MCF 10A (cell line): ENCODE data around the gene PGM2. TPM values are rescaled to one million over a fixed set of nuclear protein-coding genes. Genes with fewer than 3 reads are reported as not detected.
A peak's percentile ranks its signal among the peaks of the same experiment; 100 is the strongest.

Experiments
- BruUV-seq: library from RNA; stranded (reverse); fragments of 400-500 nt; replicated peaks from 2 replicates; lab custom pipeline; 2021; lab: Mats Ljungman, UMichigan
- CTCF ChIA-PET: fragments of 300-600 bp; sonication (Branson Sonifier 250); formaldehyde crosslinking; extraction: SDS; loops from one replicate; lab custom pipeline; 2021; ENCODE audit warnings: antibody characterized with exemption, inconsistent platforms; lab: Yijun Ruan, JAX
- POLR2A ChIA-PET: fragments of 300-600, 350-650 bp; sonication (Branson Sonifier 250); formaldehyde crosslinking; extraction: SDS; loops from one replicate; lab custom pipeline; 2020; ENCODE audit warnings: antibody characterized with exemption, inconsistent platforms; lab: Yijun Ruan, JAX
- DNase-seq: peaks from one replicate; pipeline ENCODE4 v3.0.0-alpha.2; 2018; ENCODE audit not compliant: unreplicated experiment
- H3K27ac Mint-ChIP-seq: one replicate; pipeline ENCODE4 v1.8.0; 2022; ENCODE audit warnings: mild to moderate bottlenecking, low read depth, mixed read lengths; ENCODE audit not compliant: unreplicated experiment
- H3K27me3 Mint-ChIP-seq: one replicate; pipeline ENCODE4 v1.8.0; 2022; ENCODE audit warnings: mixed read lengths; ENCODE audit not compliant: insufficient read depth, unreplicated experiment
- H3K36me3 Mint-ChIP-seq: one replicate; pipeline ENCODE4 v1.8.0; 2022; ENCODE audit warnings: mild to moderate bottlenecking, moderate library complexity, mixed read lengths; ENCODE audit not compliant: insufficient read depth, unreplicated experiment
- H3K4me1 Mint-ChIP-seq: one replicate; pipeline ENCODE4 v1.8.0; 2022; ENCODE audit warnings: mixed read lengths; ENCODE audit not compliant: insufficient read depth, unreplicated experiment
- H3K4me3 Mint-ChIP-seq: one replicate; pipeline ENCODE4 v1.8.0; 2022; ENCODE audit warnings: mild to moderate bottlenecking, moderate library complexity, mixed read lengths; ENCODE audit not compliant: unreplicated experiment
- H3K9me3 Mint-ChIP-seq: one replicate; pipeline ENCODE4 v1.8.0; 2022; ENCODE audit warnings: mixed read lengths; ENCODE audit not compliant: unreplicated experiment
- intact Hi-C: fragments of 100-400 bp; cut with micrococcal nuclease; formaldehyde crosslinking; loops from 2 replicates; pipeline ENCODE4 v1.14.1; 2022
- total RNA-seq: library from RNA; stranded (reverse); gene quantifications from 2 replicates; pipeline ENCODE4 v1.2.3, GENCODE V29; 2022
- TF ChIP-seq, protein P1 (sequence below): fragments of 200-600 bp; IDR thresholded peaks from one replicate; pipeline ENCODE4 v1.8.0; 2022; ENCODE audit warnings: antibody characterized with exemption, mild to moderate bottlenecking; ENCODE audit not compliant: unreplicated experiment

Gene PGM2
- total RNA-seq, 1 experiment from 2014 or later: 27.9 TPM

DNA sequence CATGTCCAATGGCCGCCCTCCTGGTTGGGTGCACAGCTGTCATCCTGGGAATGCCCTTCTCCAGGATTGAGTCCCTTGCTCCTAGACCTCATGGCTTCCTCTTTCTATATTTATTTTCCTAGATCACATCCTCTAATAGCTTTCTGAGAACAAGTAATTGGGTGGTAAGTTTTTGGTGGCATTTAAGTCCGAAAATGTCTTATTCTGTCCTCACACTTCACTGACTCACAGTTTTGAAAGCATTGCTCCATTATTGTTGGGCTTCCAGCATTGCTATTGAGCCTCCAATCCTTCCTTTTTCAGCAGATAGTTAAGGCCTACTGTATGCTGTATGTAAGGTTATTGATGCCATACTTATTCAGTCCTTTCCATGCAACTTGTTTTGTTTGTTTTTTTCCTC lies 25.9 kb downstream of the PGM2 start:
- TF ChIP-seq, protein P1, sequence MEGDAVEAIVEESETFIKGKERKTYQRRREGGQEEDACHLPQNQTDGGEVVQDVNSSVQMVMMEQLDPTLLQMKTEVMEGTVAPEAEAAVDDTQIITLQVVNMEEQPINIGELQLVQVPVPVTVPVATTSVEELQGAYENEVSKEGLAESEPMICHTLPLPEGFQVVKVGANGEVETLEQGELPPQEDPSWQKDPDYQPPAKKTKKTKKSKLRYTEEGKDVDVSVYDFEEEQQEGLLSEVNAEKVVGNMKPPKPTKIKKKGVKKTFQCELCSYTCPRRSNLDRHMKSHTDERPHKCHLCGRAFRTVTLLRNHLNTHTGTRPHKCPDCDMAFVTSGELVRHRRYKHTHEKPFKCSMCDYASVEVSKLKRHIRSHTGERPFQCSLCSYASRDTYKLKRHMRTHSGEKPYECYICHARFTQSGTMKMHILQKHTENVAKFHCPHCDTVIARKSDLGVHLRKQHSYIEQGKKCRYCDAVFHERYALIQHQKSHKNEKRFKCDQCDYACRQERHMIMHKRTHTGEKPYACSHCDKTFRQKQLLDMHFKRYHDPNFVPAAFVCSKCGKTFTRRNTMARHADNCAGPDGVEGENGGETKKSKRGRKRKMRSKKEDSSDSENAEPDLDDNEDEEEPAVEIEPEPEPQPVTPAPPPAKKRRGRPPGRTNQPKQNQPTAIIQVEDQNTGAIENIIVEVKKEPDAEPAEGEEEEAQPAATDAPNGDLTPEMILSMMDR: no peak
- BruUV-seq: no TSS peak
- H3K4me1 Mint-ChIP-seq: no peaks in the 10 kb centered on the region
- H3K4me3 Mint-ChIP-seq: no peak overlapping the region
- peaks cover 86% of the 10 kb centered on the region for H3K36me3 Mint-ChIP-seq
- intact Hi-C loops: no loop called here
- no peaks in the 10 kb centered on the region for H3K9me3 Mint-ChIP-seq
- POLR2A ChIA-PET: interaction anchor here (0.8 to 1.0 kb wide), 2 partner anchors 28 to 185 kb away, joined by 3 to 4 read pairs; no protein-coding TSS in a partner anchor
- no peak for DNase-seq
- H3K27ac Mint-ChIP-seq: peak overlapping the region; percentile 71
- H3K27me3 Mint-ChIP-seq: no peaks in the 10 kb centered on the region
- CTCF ChIA-PET: interaction anchor here (0.7 to 2.1 kb wide), 5 partner anchors 16 to 126 kb away, joined by 3 to 6 read pairs (median 4); no protein-coding TSS in a partner anchor

DNA sequence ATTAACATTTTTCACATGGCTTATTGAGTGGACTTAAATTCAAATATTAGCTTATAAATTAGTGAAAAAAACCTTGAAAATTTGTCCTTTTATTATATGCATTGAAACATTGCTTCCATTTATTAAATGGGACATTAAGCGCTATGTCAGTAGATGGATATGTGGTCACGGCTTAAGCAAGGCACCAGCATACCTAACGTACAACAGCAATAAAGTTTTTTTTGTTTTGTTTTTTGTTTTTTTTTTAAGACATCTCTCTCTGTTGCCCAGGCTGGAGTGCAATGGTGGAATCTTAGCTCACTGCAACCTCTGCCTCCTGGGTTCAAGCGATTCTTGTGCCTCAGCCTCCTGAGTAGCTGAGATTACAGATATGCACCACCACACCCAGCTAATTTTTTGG lies 31.6 kb downstream of the PGM2 start:
- BruUV-seq: no TSS peak
- no peak for DNase-seq
- no peak overlapping the region for H3K27ac Mint-ChIP-seq
- TF ChIP-seq, protein P1: no peak
- peaks cover 73% of the 10 kb centered on the region for H3K36me3 Mint-ChIP-seq
- no peaks in the 10 kb centered on the region for H3K27me3 Mint-ChIP-seq
- ChIA-PET CTCF (no interaction called here), POLR2A (interaction anchor here (0.6 to 2.7 kb wide), 4 partner anchors 11 to 877 kb away, joined by 3 to 8 read pairs (median 4); no protein-coding TSS in a partner anchor)
- no peaks in the 10 kb centered on the region for H3K9me3 Mint-ChIP-seq
- no peaks in the 10 kb centered on the region for H3K4me1 Mint-ChIP-seq
- intact Hi-C loops: no loop called here
- no peak overlapping the region for H3K4me3 Mint-ChIP-seq

DNA sequence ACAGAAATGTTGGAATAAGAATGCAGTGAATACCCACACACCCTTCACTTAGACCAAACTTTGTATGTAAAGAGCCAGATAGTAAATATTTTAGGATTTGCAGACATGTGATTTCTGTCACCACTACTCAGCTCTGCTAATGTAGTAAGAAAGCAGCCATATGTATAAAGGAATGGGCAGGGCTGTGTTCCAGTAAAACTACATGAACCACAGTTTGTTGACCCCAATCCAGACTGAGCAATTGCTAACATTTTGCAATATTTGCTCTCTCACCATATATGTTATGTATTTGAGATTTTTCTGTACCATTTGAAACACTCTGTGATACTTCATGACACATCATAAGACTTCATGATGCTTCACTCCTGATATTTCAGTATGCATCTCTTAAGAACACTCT lies 32.4 kb downstream of the PGM2 start:
- Mint-ChIP-seq H3K4me1 (no peaks in the 10 kb centered on the region), H3K36me3 (peaks cover 73% of the 10 kb centered on the region), H3K4me3 (no peak overlapping the region), H3K27ac (no peak overlapping the region), H3K9me3 (no peaks in the 10 kb centered on the region), H3K27me3 (no peaks in the 10 kb centered on the region)
- TF ChIP-seq, protein P1: no peak
- ChIA-PET POLR2A (interaction anchor here (1.2 to 2.7 kb wide), 2 partner anchors 11 to 33 kb away, joined by 4 to 8 read pairs; no protein-coding TSS in a partner anchor), CTCF (interaction anchor here (0.5 kb wide), 1 partner anchor 9 kb away, joined by 3 read pairs; no protein-coding TSS in a partner anchor)
- intact Hi-C loops: no loop called here
- DNase-seq: no peak
- BruUV-seq: no TSS peak

DNA sequence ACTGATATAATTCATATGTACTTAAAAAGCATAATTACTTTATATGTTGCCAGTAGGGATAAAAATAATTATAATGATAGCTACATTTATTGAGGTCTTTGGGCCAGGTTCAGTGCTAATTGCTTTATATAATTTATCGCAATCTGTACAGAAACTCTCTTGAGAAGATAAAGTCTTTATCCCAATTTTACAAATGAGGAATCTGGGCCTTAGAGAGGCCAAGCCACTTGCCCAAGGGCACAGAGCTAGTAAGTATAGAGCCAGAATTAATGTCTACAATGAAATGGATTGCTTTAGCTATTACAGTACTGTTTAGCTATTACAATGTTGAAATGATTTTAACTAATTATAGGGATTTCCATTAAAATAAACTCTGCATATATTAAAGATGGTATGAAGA lies 33.8 kb downstream of the PGM2 start:
- H3K9me3 Mint-ChIP-seq: no peaks in the 10 kb centered on the region
- ChIA-PET CTCF (interaction anchor here (0.6 to 1.0 kb wide), 5 partner anchors 13 to 1978 kb away, joined by 3 read pairs; no protein-coding TSS in a partner anchor), POLR2A (interaction anchor here (1.1 kb wide), 2 partner anchors 10 to 15 kb away, joined by 3 to 5 read pairs; no protein-coding TSS in a partner anchor)
- no peaks in the 10 kb centered on the region for H3K27me3 Mint-ChIP-seq
- no peak for DNase-seq
- TF ChIP-seq, protein P1: no peak
- no peaks in the 10 kb centered on the region for H3K4me1 Mint-ChIP-seq
- no peak overlapping the region for H3K4me3 Mint-ChIP-seq
- intact Hi-C loops: no loop called here
- H3K27ac Mint-ChIP-seq: no peak overlapping the region
- H3K36me3 Mint-ChIP-seq: peaks cover 64% of the 10 kb centered on the region
- no TSS peak for BruUV-seq
